Gastrocnemius medialis (tissue), 4 donors: ENCODE data around the gene PPP2R2C.

Source experiments
- CTCF ChIP-seq, 5 experiments: fragments of 450-650 bp in 3 of 5; fragments of 200-600 bp in 2 of 5; sonication (generic) in 2 of 5; IDR thresholded peaks in 4 of 5; conservative IDR thresholded peaks in 1 of 5; 1 replicate in 4 of 5; 2 replicates in 1 of 5; pipeline ENCODE4 v1.5.1; 2016 to 2019; ENCODE audit warnings: antibody characterized with exemption in 5 of 5, mild to moderate bottlenecking in 3 of 5, moderate library complexity in 3 of 5
- POLR2A ChIP-seq, 2 donors: fragments of 450-650 bp; IDR thresholded peaks; one replicate each; pipeline ENCODE4 v1.6.1; 2017; ENCODE audit warnings: antibody characterized with exemption in 2 of 2, mild to moderate bottlenecking in 2 of 2, moderate library complexity in 2 of 2

GRCh38 chr4:6321361-6321760 is 151.1 kb downstream of the PPP2R2C start:
- no peak for TF ChIP-seq CTCF (IDR thresholded peaks at IDR 0.05 in 4 of 5, conservative IDR thresholded peaks at IDR 0.05 in 1 of 5)
- TF ChIP-seq POLR2A (IDR thresholded peaks at IDR 0.05), result no peak
